ENCODE data around the gene SGO1. TPM values are rescaled to one million over a fixed set of nuclear protein-coding genes. Genes with fewer than 3 reads are reported as not detected.

Gene SGO1
- 10 to 100 TPM; 25.1 to 44.8 TPM for total RNA-seq
- polyA plus RNA-seq (2013, experiment 1 of 2) = 36.9 TPM
- 42.3 TPM for polyA plus RNA-seq (2013, experiment 2 of 2)
- long read RNA-seq, experiment 1, partial matches to known transcripts = 2 of 11 reads
- long read RNA-seq, experiment 1, other reads (novel, unspliced or antisense) = 4 of 11 reads
- long read RNA-seq, experiment 2, transcript SGO1-203 (8 exons, 2,587 nt) = major isoform, 30 of 69 reads
- long read RNA-seq, experiment 2, transcript SGO1-208 (8 exons, 1,187 nt) = minor isoform, 5 of 69 reads
- long read RNA-seq, experiment 2, transcript SGO1-204 (8 exons, 1,075 nt) = minor isoform, 5 of 69 reads
- long read RNA-seq, experiment 2, partial matches to known transcripts = 20 of 69 reads
- long read RNA-seq, experiment 2, other reads (novel, unspliced or antisense) = 6 of 69 reads
- long read RNA-seq, experiment 3, partial matches to known transcripts = 36 of 56 reads
- long read RNA-seq, experiment 3, other reads (novel, unspliced or antisense) = 14 of 56 reads
- long read RNA-seq, experiment 4, partial matches to known transcripts = 73 of 91 reads
- long read RNA-seq, experiment 4, other reads (novel, unspliced or antisense) = 9 of 91 reads

GRCh38 chr3:20185679-20186599, at the start of gene SGO1:
Gene SGO1, minus strand, starts transcription at chr3:20186206. Its CDS starts 2,179 bp downstream, at chr3:20184027.
- Mint-ChIP-seq H3K4me3 (no peak within 1 kb of the TSS), H3K27ac (no peak within 1 kb of the TSS), H3K36me3 (ENCODE audit: low read depth) (peaks cover 15% of the 10 kb centered on the region), H3K4me1 (peaks cover 8% of the 10 kb centered on the region), H3K27me3 (ENCODE audit: insufficient read depth) (no peaks in the 10 kb centered on the region), H3K9me3 (no peaks in the 10 kb centered on the region)
- Histone ChIP-seq H3K4me1 (ENCODE audit: control insufficient read depth, insufficient read depth, low read length) (no peaks in the 10 kb centered on the region), H3K4me3 (ENCODE audit: low read length) (peak within 1 kb of the TSS; percentile 96), H3K36me3 (ENCODE audit: control insufficient read depth, insufficient read depth, low read length) (peaks cover 23% of the 10 kb centered on the region), H3K27ac (ENCODE audit: low read depth, low read length) (peak within 1 kb of the TSS; percentile 80), H3K9me3 (ENCODE audit: control insufficient read depth, low read length) (no peaks in the 10 kb centered on the region), H3K27me3 (ENCODE audit: control insufficient read depth, insufficient read depth, low read length, poor library complexity, severe bottlenecking) (no peaks in the 10 kb centered on the region), H3K9ac (ENCODE audit: extremely low read depth, low read length, poor library complexity, severe bottlenecking) (peak within 1 kb of the TSS; percentile 81)
- WGBS, 2 experiments (ENCODE audit: insufficient coverage in 1 of 2, insufficient read length in 1 of 2) = 0% methylated on average over 25 to 65 of the region's 65 CpGs
- TF ChIP-seq CTCF (conservative IDR thresholded peaks at IDR 0.05) = no peak
- peak; percentile 99 for DNase-seq

DNA sequence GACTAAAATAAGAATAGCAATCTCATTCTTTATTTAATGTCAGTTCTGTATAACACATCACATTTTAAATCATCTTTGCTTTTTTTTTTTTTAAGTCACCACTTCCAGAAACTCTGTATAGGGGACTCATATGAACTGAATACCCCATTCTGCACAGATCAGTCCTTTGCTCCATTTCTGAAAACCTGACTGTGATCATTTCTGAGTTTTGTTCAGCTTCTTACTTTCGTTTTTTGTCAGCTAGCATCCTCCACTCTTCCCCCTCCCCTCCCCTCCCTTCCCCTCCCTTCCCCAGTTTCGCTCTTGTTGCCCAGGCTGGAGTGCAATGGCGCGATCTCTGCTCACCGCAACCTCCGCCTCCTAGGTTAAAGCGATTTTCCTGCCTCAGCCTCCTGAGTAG, 49.8 kb upstream of the SGO1 start:
- 98% methylated on average over 7 of the region's 7 CpGs; no CpG with 5 or more reads in 1 of the 2 experiments for WGBS, 2 experiments (ENCODE audit: insufficient coverage in 1 of 2, insufficient read length in 1 of 2)
- Mint-ChIP-seq H3K4me3 (no peak overlapping the region), H3K27me3 (ENCODE audit: insufficient read depth) (no peaks in the 10 kb centered on the region)

More for the DNA sequence above, 49.8 kb upstream of the SGO1 start:
- Histone ChIP-seq H3K36me3 (ENCODE audit: control insufficient read depth, insufficient read depth, low read length) (no peaks in the 10 kb centered on the region), H3K4me1 (ENCODE audit: control insufficient read depth, insufficient read depth, low read length) (no peaks in the 10 kb centered on the region), H3K9ac (ENCODE audit: extremely low read depth, low read length, poor library complexity, severe bottlenecking) (no peak overlapping the region), H3K9me3 (ENCODE audit: control insufficient read depth, low read length) (no peaks in the 10 kb centered on the region), H3K4me3 (ENCODE audit: low read length) (no peak overlapping the region), H3K27me3 (ENCODE audit: control insufficient read depth, insufficient read depth, low read length, poor library complexity, severe bottlenecking) (no peaks in the 10 kb centered on the region), H3K27ac (ENCODE audit: low read depth, low read length) (no peak overlapping the region)
- Mint-ChIP-seq H3K36me3 (ENCODE audit: low read depth) (no peaks in the 10 kb centered on the region), H3K27ac (no peak overlapping the region), H3K9me3 (peaks cover 5% of the 10 kb centered on the region), H3K4me1 (no peaks in the 10 kb centered on the region)
- no peak for DNase-seq
- TF ChIP-seq CTCF (conservative IDR thresholded peaks at IDR 0.05) = no peak
